Mesothelial cell of epicardium (in vitro differentiated cells): Measurements from ENCODE around the gene KRT20. TPM values are rescaled to one million over a fixed set of nuclear protein-coding genes. Genes with fewer than 3 reads are reported as not detected.
"Not testable (repeated sequence)": the region's sequence is repeated elsewhere in the genome, so short reads cannot be mapped to it uniquely, and the experiment has no call there.

Experiments
- DNase-seq, 2 experiments: peaks; one replicate each; pipeline ENCODE4 v3.0.0; 2021; ENCODE audit warnings: low spot score in 2 of 2; ENCODE audit not compliant: unreplicated experiment in 2 of 2
- H3K27ac Mint-ChIP-seq: 2 replicates; pipeline ENCODE4 v1.8.0; 2021; ENCODE audit warnings: mixed read lengths
- H3K27me3 Mint-ChIP-seq: 2 replicates; pipeline ENCODE4 v1.8.0; 2021; ENCODE audit warnings: low read depth, mixed read lengths
- H3K36me3 Mint-ChIP-seq: 2 replicates; pipeline ENCODE4 v1.8.0; 2021; ENCODE audit warnings: mixed read lengths
- H3K4me1 Mint-ChIP-seq: 2 replicates; pipeline ENCODE4 v1.8.0; 2021; ENCODE audit warnings: mixed read lengths
- H3K4me3 Mint-ChIP-seq: 2 replicates; pipeline ENCODE4 v1.8.0; 2021; ENCODE audit warnings: mild to moderate bottlenecking, moderate library complexity, mixed read lengths
- H3K9me3 Mint-ChIP-seq: 2 replicates; pipeline ENCODE4 v1.8.0; 2021; ENCODE audit warnings: mixed read lengths
- CTCF ChIP-seq: fragments of 200-600 bp; sonication (generic); IDR thresholded peaks from one replicate; pipeline ENCODE4 v1.5.0; 2021; ENCODE audit warnings: antibody characterized with exemption; ENCODE audit not compliant: unreplicated experiment
- total RNA-seq: library from RNA; stranded (reverse); gene quantifications from 3 replicates; pipeline ENCODE4 v1.2.1, GENCODE V29; 2021

KRT20 gene
- total RNA-seq, 1 donor from 2014 or later: not detected

- Mint-ChIP-seq H3K9me3 (no peaks in the 10 kb centered on the region), H3K27me3 (no peaks in the 10 kb centered on the region), H3K27ac (no peak overlapping the region), H3K36me3 (no peaks in the 10 kb centered on the region), H3K4me3 (no peak overlapping the region), H3K4me1 (peaks cover 13% of the 10 kb centered on the region)
- TF ChIP-seq CTCF: no peak
- no peak for DNase-seq
Observed at GRCh38 chr17:40921026-40921425, 36.0 kb upstream of the KRT20 start.

DNA sequence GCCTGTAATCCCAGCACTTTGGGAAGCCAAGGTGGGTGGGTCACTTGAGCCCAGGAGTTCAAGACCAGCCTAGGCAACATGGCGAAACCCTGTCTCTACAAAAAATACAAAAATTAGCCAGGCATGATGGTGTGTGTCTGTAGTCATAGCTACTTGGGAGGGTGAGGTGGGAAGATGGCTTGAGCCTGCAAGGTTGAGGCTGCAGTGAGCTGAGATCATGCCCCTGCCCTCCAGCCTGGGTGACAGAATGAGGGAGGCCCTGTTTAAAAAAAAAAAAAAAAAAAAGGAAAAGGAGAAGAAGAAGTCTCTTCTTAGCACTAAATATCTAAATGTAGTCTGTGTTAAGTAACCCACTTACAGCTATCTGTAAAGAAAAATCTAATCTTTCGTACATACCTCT is 32.1 kb upstream of the KRT20 start:
- H3K27ac Mint-ChIP-seq: peak overlapping the region; percentile 47
- not testable (repeated sequence) for DNase-seq, H3K9me3 Mint-ChIP-seq, H3K27me3 Mint-ChIP-seq, H3K36me3 Mint-ChIP-seq, H3K4me3 Mint-ChIP-seq
- peaks cover 21% of the 10 kb centered on the region for H3K4me1 Mint-ChIP-seq

DNA sequence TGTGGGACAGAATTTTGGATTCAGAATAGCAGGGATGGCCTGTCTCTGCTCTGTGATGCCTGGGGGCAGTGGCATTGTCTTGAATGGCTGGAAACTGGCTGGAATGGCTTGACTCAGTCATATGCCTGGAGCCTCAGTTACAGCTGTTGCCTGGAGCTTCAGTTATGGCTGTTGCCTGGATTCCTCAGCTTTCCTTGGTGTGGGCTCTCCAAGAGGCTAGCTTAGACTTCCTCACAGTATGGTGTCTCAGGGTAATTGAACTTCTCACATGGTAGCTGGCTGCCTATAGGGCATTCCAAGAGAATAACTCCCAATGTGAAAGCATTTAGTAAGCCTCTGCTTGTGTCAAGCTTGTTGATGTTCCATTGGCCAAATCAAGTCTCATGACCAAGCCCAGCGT is 31.3 kb upstream of the KRT20 start:
- peaks cover 26% of the 10 kb centered on the region for H3K4me1 Mint-ChIP-seq
- TF ChIP-seq CTCF: no peak
- peak overlapping the region; percentile 81 for H3K27ac Mint-ChIP-seq
- no peaks in the 10 kb centered on the region for H3K36me3 Mint-ChIP-seq
- DNase-seq: no peak
- H3K4me3 Mint-ChIP-seq: no peak overlapping the region
- no peaks in the 10 kb centered on the region for H3K27me3 Mint-ChIP-seq
- H3K9me3 Mint-ChIP-seq: no peaks in the 10 kb centered on the region

GRCh38 chr17:40915721-40916256 is 30.7 kb upstream of the KRT20 start:
- Mint-ChIP-seq H3K9me3 (no peaks in the 10 kb centered on the region), H3K27ac (peak overlapping the region; percentile 81), H3K36me3 (no peaks in the 10 kb centered on the region), H3K27me3 (no peaks in the 10 kb centered on the region), H3K4me1 (peaks cover 30% of the 10 kb centered on the region), H3K4me3 (no peak overlapping the region)
- DNase-seq: no peak
- no peak for TF ChIP-seq CTCF

DNA sequence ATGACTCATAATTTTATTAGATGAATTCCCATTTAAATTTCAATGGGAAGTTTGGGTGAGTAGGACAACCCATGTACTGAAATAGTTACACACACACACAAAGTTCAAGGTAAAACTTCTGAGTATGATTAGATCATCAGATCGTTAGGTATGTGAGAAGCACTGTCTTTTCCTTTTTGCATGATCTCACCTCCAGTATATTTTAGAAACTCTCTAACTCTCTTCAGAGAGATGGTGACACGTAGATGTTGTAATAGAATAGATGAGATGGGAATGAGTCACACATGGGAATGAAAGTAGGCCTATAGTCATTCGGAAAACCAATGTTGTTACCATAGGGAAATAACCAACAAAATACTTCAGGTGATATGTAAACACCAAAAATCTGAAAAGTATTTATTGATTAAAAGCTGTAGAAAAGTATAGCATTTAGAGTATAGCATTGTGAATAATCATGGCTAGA is 30.2 kb upstream of the KRT20 start:
- Mint-ChIP-seq H3K27me3 (no peaks in the 10 kb centered on the region), H3K27ac (peak overlapping the region; percentile 81), H3K36me3 (no peaks in the 10 kb centered on the region), H3K4me1 (peaks cover 36% of the 10 kb centered on the region), H3K9me3 (no peaks in the 10 kb centered on the region), H3K4me3 (no peak overlapping the region)
- TF ChIP-seq CTCF: no peak
- DNase-seq: no peak

DNA sequence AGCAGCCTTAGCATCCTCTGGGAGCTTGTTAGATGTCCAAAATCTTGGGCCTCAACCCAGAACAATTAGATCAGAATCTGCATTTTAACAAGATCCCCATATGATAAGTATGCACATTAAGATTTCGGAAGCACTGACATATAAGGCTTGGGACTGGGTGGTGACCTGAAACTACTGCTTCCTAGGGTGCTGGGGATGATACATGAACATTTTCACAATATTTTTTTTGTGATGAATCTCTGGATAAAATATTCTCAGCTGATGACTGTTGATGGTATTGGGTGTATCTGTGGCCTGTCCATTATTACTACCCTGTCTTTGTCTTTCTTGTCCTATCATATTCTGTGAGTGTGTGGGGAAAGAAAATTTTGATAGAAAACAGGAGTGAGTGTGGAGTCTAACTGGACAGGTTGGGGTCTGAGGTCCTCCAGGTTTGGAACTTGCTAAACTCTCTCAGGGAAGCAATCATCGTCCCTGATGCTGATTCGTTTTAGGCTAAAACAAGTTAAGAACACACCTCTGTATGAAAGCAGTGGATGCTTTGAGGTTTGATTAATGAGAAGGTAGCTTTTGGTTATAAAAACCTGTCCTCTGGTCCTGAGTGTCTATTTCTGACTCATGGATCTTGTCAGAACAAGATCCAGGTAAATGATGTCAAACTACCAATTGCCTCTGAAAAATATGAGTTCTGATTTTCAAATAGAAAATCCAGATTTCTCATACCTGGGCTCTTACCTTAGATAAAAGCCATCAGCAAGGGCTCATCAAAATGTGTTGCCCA is 29.2 kb upstream of the KRT20 start:
- Mint-ChIP-seq H3K4me1 (peaks cover 45% of the 10 kb centered on the region), H3K4me3 (no peak overlapping the region), H3K27me3 (no peaks in the 10 kb centered on the region), H3K27ac (peak overlapping the region; percentile 81), H3K9me3 (no peaks in the 10 kb centered on the region), H3K36me3 (no peaks in the 10 kb centered on the region)
- DNase-seq: no peak
- no peak for TF ChIP-seq CTCF
